Measurements from ENCODE around the gene PCDHB15. TPM values are rescaled to one million over a fixed set of nuclear protein-coding genes. Genes with fewer than 3 reads are reported as not detected.

The PCDHB15 gene
- total RNA-seq (2022; extraction: Qiagen RNA extraction), result 0.05 to 0.16 TPM (median 0.05 TPM) in 5 replicates

GRCh38 chr5:141245250-141245717 lies at the start of gene PCDHB15:
Gene PCDHB15, plus strand, starts transcription at chr5:141245395. Its CDS starts 184 bp downstream, at chr5:141245579.

GRCh38 chr5:141199359-141200235 lies 45.6 kb upstream of the PCDHB15 start, which contains the start of gene PCDHB11:
Gene PCDHB11, plus strand, starts transcription at chr5:141199627. Its CDS starts 148 bp downstream, at chr5:141199775.

GRCh38 chr5:141208478-141208877 lies 36.7 kb upstream of the PCDHB15 start, which contains the start of gene PCDHB12:
Gene PCDHB12, plus strand, starts transcription at chr5:141208719. Its CDS starts 189 bp downstream, at chr5:141208908.

DNA sequence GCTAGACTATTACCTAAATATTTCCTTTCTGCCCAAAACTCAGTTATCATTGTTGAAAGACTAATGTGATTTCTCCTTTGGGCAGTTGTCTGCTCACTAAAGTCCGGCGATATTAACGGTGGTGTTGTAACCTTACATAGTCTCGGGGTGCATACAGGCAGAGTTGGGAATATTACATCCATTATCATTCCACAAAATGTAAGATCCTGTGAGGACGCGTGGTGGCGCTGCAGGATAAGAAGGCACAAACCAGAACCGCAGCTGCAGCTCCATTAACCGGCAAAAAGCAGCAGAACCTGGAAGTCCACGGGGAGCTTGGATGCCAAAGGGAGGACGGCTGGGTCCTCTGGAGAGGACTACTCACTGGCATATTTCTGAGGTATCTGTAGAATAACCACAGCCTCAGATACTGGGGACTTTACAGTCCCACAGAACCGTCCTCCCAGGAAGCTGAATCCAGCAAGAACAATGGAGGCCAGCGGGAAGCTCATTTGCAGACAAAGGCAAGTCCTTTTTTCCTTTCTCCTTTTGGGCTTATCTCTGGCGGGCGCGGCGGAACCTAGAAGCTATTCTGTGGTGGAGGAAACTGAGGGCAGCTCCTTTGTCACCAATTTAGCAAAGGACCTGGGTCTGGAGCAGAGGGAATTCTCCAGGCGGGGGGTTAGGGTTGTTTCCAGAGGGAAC lies 31.4 kb upstream of the PCDHB15 start, which contains the start of gene PCDHB13:
Gene PCDHB13 (plus strand): TSS at position 264 of the 684 bp plus-strand sequence. CDS start 205 bp downstream, at position 469.

DNA sequence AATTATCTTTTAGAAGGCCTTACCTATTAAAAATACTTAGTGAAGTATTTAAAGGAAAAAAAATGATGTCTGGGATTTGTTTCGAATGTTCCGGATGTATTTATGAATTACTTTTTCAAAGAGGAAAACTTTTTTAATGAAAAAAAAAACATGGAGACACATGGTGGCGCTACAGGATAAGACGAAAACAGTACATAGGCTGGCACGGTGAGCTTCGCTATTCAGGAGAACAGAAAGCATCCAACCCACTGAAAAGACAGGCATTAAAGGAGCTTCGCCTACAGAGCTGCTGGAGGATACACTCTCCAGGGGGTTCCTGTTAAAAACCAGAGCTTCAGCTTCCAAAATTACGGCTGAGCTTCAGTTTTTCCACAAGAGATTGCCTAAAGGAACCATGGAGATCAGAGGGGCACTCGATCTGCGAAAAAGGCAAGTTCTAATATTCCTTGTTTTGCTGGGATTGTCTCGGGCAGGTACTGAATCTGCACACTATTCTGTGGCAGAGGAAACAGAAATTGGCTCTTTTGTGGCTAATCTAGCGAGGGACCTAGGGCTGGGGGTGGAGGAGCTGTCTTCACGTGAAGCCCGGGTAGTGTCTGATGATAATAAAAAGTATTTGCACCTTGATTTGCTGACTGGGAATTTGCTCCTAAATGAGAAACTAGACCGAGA lies 21.9 kb upstream of the PCDHB15 start, which contains the start of gene PCDHB14:
Gene PCDHB14 (plus strand): TSS at position 232 of the 672 bp plus-strand sequence. CDS start 163 bp downstream, at position 395.

Other genes with a start within 250 kb of the PCDHB15 start
- gene PCDHB1, start 194.0 kb upstream of the PCDHB15 start, total RNA-seq (2022; extraction: Qiagen RNA extraction), result not detected in 5 replicates
- gene PCDHB2, start 150.8 kb upstream of the PCDHB15 start, total RNA-seq (2022; extraction: Qiagen RNA extraction), result 3.1 to 3.9 TPM (median 3.5 TPM) in 5 replicates
- 0.04 to 0.30 TPM (median 0.15 TPM) in 4 of 5 replicates, not detected in the other for gene PCDHB3, start 144.9 kb upstream of the PCDHB15 start, total RNA-seq (2022; extraction: Qiagen RNA extraction)
- gene PCDHB4, start 123.6 kb upstream of the PCDHB15 start, total RNA-seq (2022; extraction: Qiagen RNA extraction), result 0.02 to 0.12 TPM (median 0.02 TPM) in 3 of 5 replicates, not detected in the others
- 1.1 to 1.6 TPM (median 1.4 TPM) in 5 replicates for gene PCDHB5, start 110.2 kb upstream of the PCDHB15 start, total RNA-seq (2022; extraction: Qiagen RNA extraction)
- gene PCDHB6, start 95.3 kb upstream of the PCDHB15 start, total RNA-seq (2022; extraction: Qiagen RNA extraction), result 0.74 to 1.2 TPM (median 0.88 TPM) in 5 replicates
- 0.02 TPM in 1 of 5 replicates, not detected in the others for gene PCDHB7, start 72.8 kb upstream of the PCDHB15 start, total RNA-seq (2022; extraction: Qiagen RNA extraction)
- 0.15 to 0.41 TPM (median 0.29 TPM) in 5 replicates for gene PCDHB8, start 67.6 kb upstream of the PCDHB15 start, total RNA-seq (2022; extraction: Qiagen RNA extraction)
- 0.05 to 0.15 TPM (median 0.09 TPM) in 5 replicates for gene PCDHB16, start 63.0 kb upstream of the PCDHB15 start, total RNA-seq (2022; extraction: Qiagen RNA extraction)
- gene PCDHB9, start 58.2 kb upstream of the PCDHB15 start, total RNA-seq (2022; extraction: Qiagen RNA extraction), result 0.02 to 0.07 TPM in 2 of 5 replicates, not detected in the others
- 0.06 to 0.08 TPM (median 0.07 TPM) in 3 of 5 replicates, not detected in the others for gene PCDHB10, start 53.0 kb upstream of the PCDHB15 start, total RNA-seq (2022; extraction: Qiagen RNA extraction)
- gene PCDHB11, start 45.8 kb upstream of the PCDHB15 start, total RNA-seq (2022; extraction: Qiagen RNA extraction), result 0.07 to 0.08 TPM (median 0.07 TPM) in 4 of 5 replicates, not detected in the other
- gene PCDHB12, start 36.7 kb upstream of the PCDHB15 start, total RNA-seq (2022; extraction: Qiagen RNA extraction), result 0.03 to 0.05 TPM in 2 of 5 replicates, not detected in the others
- gene PCDHB13, start 31.5 kb upstream of the PCDHB15 start, total RNA-seq (2022; extraction: Qiagen RNA extraction), result 0.04 to 0.09 TPM (median 0.07 TPM) in 5 replicates
- gene PCDHB14, start 22.1 kb upstream of the PCDHB15 start, total RNA-seq (2022; extraction: Qiagen RNA extraction), result 0.01 to 0.09 TPM (median 0.06 TPM) in 5 replicates
- not detected in 5 replicates for gene SLC25A2, start 58.7 kb downstream of the PCDHB15 start, total RNA-seq (2022; extraction: Qiagen RNA extraction)
- 61.8 to 74.9 TPM (median 70.3 TPM) in 5 replicates for gene TAF7, start 75.4 kb downstream of the PCDHB15 start, total RNA-seq (2022; extraction: Qiagen RNA extraction)
- 0.22 to 0.32 TPM (median 0.26 TPM) in 5 replicates for gene PCDHGA1, start 85.1 kb downstream of the PCDHB15 start, total RNA-seq (2022; extraction: Qiagen RNA extraction)
- gene PCDHGA2, start 93.4 kb downstream of the PCDHB15 start, total RNA-seq (2022; extraction: Qiagen RNA extraction), result 0.46 to 0.83 TPM (median 0.69 TPM) in 5 replicates
- gene PCDHGA3, start 98.4 kb downstream of the PCDHB15 start, total RNA-seq (2022; extraction: Qiagen RNA extraction), result 0.02 to 0.05 TPM (median 0.03 TPM) in 4 of 5 replicates, not detected in the other
- gene PCDHGB1, start 104.7 kb downstream of the PCDHB15 start, total RNA-seq (2022; extraction: Qiagen RNA extraction), result 1.5 to 2.2 TPM (median 1.8 TPM) in 5 replicates
- 0.08 to 0.21 TPM (median 0.14 TPM) in 5 replicates for gene PCDHGA4, start 109.6 kb downstream of the PCDHB15 start, total RNA-seq (2022; extraction: Qiagen RNA extraction)
- 0.05 to 0.16 TPM (median 0.11 TPM) in 5 replicates for gene PCDHGB2, start 114.6 kb downstream of the PCDHB15 start, total RNA-seq (2022; extraction: Qiagen RNA extraction)
- 0.09 to 0.21 TPM (median 0.15 TPM) in 5 replicates for gene PCDHGA5, start 118.8 kb downstream of the PCDHB15 start, total RNA-seq (2022; extraction: Qiagen RNA extraction)
- 0.09 to 0.43 TPM (median 0.21 TPM) in 5 replicates for gene PCDHGB3, start 124.8 kb downstream of the PCDHB15 start, total RNA-seq (2022; extraction: Qiagen RNA extraction)
- 0.12 to 0.32 TPM (median 0.29 TPM) in 5 replicates for gene PCDHGA6, start 128.5 kb downstream of the PCDHB15 start, total RNA-seq (2022; extraction: Qiagen RNA extraction)
- 0.73 to 1.1 TPM (median 0.95 TPM) in 5 replicates for gene PCDHGA7, start 137.3 kb downstream of the PCDHB15 start, total RNA-seq (2022; extraction: Qiagen RNA extraction)
- 0.50 to 1.2 TPM (median 0.97 TPM) in 5 replicates for gene PCDHGB4, start 142.3 kb downstream of the PCDHB15 start, total RNA-seq (2022; extraction: Qiagen RNA extraction)
- 0.03 to 0.05 TPM (median 0.04 TPM) in 3 of 5 replicates, not detected in the others for gene PCDHGA8, start 147.2 kb downstream of the PCDHB15 start, total RNA-seq (2022; extraction: Qiagen RNA extraction)
- 2.0 to 2.7 TPM (median 2.5 TPM) in 5 replicates for gene PCDHGB5, start 152.6 kb downstream of the PCDHB15 start, total RNA-seq (2022; extraction: Qiagen RNA extraction)
- 0.04 to 0.07 TPM (median 0.05 TPM) in 4 of 5 replicates, not detected in the other for gene PCDHGA9, start 157.4 kb downstream of the PCDHB15 start, total RNA-seq (2022; extraction: Qiagen RNA extraction)
- gene PCDHGB6, start 162.6 kb downstream of the PCDHB15 start, total RNA-seq (2022; extraction: Qiagen RNA extraction), result 0.08 to 0.15 TPM (median 0.13 TPM) in 5 replicates
- gene PCDHGA10, start 167.6 kb downstream of the PCDHB15 start, total RNA-seq (2022; extraction: Qiagen RNA extraction), result 0.02 TPM in 2 of 5 replicates, not detected in the others
- gene PCDHGB7, start 172.3 kb downstream of the PCDHB15 start, total RNA-seq (2022; extraction: Qiagen RNA extraction), result 0.02 to 0.11 TPM (median 0.07 TPM) in 5 replicates
- 0.02 to 0.03 TPM in 2 of 5 replicates, not detected in the others for gene PCDHGA11, start 175.7 kb downstream of the PCDHB15 start, total RNA-seq (2022; extraction: Qiagen RNA extraction)
- gene PCDHGA12, start 185.1 kb downstream of the PCDHB15 start, total RNA-seq (2022; extraction: Qiagen RNA extraction), result not detected in 5 replicates
- 6.1 to 7.2 TPM (median 6.6 TPM) in 5 replicates for gene PCDHGC3, start 230.6 kb downstream of the PCDHB15 start, total RNA-seq (2022; extraction: Qiagen RNA extraction)
- gene PCDHGC4, start 239.6 kb downstream of the PCDHB15 start, total RNA-seq (2022; extraction: Qiagen RNA extraction), result not detected in 5 replicates
- gene PCDHGC5, start 243.7 kb downstream of the PCDHB15 start, total RNA-seq (2022; extraction: Qiagen RNA extraction), result 0.03 TPM in 1 of 5 replicates, not detected in the others